Muscle layer of duodenum (tissue), 2 donors: ENCODE data around the gene NFIA.
"Not testable (repeated sequence)": the region's sequence is repeated elsewhere in the genome, so short reads cannot be mapped to it uniquely, and the experiment has no call there.

Experiments used
- H3K27ac ChIP-seq: one replicate; pipeline ENCODE4 v1.7.0; 2013; ENCODE audit warnings: mild to moderate bottlenecking, low read length
- H3K27me3 ChIP-seq: one replicate; pipeline ENCODE4 v1.7.0; 2013; ENCODE audit warnings: low read depth, mild to moderate bottlenecking, control low read depth, low read length
- H3K36me3 ChIP-seq, 2 donors: one replicate each; pipeline ENCODE4 v1.7.0; 2013; ENCODE audit warnings: low read length in 2 of 2, control low read depth in 1 of 2, mild to moderate bottlenecking in 1 of 2; ENCODE audit not compliant: insufficient read depth in 2 of 2, control insufficient read depth in 1 of 2
- H3K4me1 ChIP-seq, 2 donors: one replicate each; pipeline ENCODE4 v1.7.0; 2013; ENCODE audit warnings: low read length in 2 of 2, mild to moderate bottlenecking in 2 of 2, control low read depth in 1 of 2, moderate library complexity in 1 of 2; ENCODE audit not compliant: insufficient read depth in 2 of 2, control insufficient read depth in 1 of 2
- H3K4me3 ChIP-seq, 2 donors: one replicate each; pipeline ENCODE4 v1.7.0; 2013; ENCODE audit warnings: low read length in 2 of 2, low read depth in 1 of 2, mild to moderate bottlenecking in 1 of 2
- H3K9me3 ChIP-seq, 2 donors: one replicate each; pipeline ENCODE4 v1.7.0; 2013; ENCODE audit warnings: low read length in 2 of 2, control low read depth in 1 of 2, mild to moderate bottlenecking in 1 of 2; ENCODE audit not compliant: control insufficient read depth in 1 of 2
- donor health status: healthy.

The NFIA gene

DNA sequence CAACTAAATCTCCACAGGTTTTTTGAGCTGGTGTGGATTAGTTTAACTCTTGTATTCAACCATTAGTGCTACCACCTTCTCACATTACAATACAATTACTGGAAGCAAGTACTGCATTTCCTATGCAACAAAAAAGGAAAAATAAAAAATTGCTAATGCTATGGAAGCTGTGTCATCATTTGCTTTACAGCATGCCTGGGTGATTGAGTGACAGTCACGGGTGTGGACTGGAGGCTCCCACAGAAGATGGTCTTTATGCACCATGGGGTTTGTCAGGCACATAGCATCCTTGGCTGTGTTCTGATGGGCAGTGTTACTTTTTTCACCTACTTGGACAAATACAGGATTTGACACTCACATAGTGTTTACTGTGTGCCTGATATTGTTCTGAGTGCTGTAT lies 380.3 kb downstream of the NFIA start:
- no peak overlapping the region for H3K4me3 ChIP-seq
- no peaks in the 10 kb centered on the region for H3K27me3 ChIP-seq
- H3K27ac ChIP-seq = no peak overlapping the region
- H3K4me1 ChIP-seq = no peaks in the 10 kb centered on the region
- H3K36me3 ChIP-seq = peaks cover 0 to 12% of the 10 kb centered on the region in 2 donors
- H3K9me3 ChIP-seq = no peaks in the 10 kb centered on the region

DNA sequence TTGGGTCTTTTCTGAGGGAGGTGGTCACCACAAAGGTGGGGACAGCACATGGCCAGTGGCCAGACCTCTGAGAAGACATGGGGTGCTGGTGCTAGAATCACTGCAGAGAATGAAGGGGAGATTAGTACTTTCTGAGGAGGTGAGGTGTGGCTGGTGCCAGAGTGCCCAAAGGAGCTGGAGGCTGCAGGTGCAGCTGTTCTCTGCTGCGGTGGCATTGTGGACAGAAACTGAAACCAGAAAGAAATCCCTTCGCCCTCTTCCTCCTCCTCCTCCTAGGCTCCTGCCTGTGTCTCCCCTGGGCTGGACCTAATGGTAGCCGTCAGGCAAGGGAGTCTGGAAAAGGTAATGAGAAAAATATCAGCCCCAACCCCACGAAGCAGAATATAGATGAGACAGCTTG lies 380.9 kb downstream of the NFIA start:
- no peak overlapping the region for H3K4me3 ChIP-seq
- H3K4me1 ChIP-seq = no peaks in the 10 kb centered on the region
- H3K27ac ChIP-seq = no peak overlapping the region
- H3K9me3 ChIP-seq = no peaks in the 10 kb centered on the region
- peaks cover 0 to 12% of the 10 kb centered on the region in 2 donors for H3K36me3 ChIP-seq
- no peaks in the 10 kb centered on the region for H3K27me3 ChIP-seq

DNA sequence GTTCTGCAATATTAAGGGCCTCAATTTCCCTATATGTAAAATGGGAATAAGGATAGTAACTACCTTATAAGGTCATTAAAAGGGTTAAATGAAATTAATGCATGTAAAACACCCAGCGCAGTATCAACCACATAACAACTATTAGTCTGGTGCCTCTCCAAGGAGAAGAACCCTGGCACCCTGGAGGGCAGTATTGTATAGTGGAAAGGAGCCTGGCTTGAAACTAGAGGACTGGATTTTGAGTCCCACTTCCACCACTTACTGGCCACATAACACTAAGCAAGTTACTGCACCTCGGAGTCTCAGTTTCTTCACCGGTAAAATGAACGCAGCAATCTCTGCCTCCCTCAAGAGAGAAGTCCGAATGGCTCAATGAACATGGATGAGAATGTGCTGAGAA lies 385.5 kb downstream of the NFIA start:
- not testable (repeated sequence) for H3K27me3 ChIP-seq, H3K4me3 ChIP-seq, H3K4me1 ChIP-seq, H3K36me3 ChIP-seq, H3K9me3 ChIP-seq, H3K27ac ChIP-seq

DNA sequence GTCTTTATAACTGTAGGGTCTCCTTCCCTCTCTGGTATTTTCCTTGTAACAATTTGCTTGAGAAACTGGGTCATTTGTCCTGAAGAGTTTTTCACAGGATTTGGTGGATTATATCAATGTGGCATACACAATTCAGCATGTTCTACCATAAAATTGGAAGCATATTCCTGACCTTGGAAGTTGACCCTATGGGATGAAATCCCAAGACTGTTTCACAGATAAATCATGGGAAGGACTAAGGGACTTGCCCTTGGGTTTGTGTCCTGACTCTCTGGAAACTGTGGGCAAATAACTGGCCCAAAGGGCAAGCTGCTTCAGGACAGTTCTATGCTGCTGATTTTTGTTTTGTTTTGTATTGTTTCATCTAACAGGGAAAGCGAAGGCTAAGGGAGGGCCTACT lies 387.0 kb downstream of the NFIA start:
- Histone ChIP-seq H3K9me3 (no peaks in the 10 kb centered on the region), H3K27ac (no peak overlapping the region), H3K4me3 (no peak overlapping the region), H3K36me3 (no peaks in the 10 kb centered on the region), H3K4me1 (no peaks in the 10 kb centered on the region), H3K27me3 (no peaks in the 10 kb centered on the region)

DNA sequence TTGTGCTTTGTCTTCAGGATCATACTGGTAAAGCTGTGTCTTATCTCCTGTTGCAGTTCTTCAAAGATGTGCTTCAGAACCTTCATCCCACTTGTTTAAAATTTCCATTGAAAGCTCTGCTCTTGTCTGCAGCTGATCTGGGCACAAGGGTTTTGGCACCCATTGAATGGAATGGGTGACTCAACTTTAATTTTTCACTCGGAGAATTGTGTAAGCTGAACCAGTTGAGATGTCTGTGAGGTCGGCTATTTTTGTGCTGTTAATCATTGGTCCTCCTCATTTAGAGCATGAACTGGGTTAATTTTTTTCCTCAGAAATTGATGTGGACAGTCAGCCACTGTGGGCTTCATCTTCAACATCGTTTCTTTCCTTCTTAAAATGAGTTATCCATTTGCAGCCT lies 390.5 kb downstream of the NFIA start:
- H3K36me3 ChIP-seq = no peaks in the 10 kb centered on the region
- no peaks in the 10 kb centered on the region for H3K4me1 ChIP-seq
- H3K9me3 ChIP-seq = no peaks in the 10 kb centered on the region
- no peak overlapping the region for H3K4me3 ChIP-seq
- no peak overlapping the region for H3K27ac ChIP-seq
- H3K27me3 ChIP-seq = no peaks in the 10 kb centered on the region

DNA sequence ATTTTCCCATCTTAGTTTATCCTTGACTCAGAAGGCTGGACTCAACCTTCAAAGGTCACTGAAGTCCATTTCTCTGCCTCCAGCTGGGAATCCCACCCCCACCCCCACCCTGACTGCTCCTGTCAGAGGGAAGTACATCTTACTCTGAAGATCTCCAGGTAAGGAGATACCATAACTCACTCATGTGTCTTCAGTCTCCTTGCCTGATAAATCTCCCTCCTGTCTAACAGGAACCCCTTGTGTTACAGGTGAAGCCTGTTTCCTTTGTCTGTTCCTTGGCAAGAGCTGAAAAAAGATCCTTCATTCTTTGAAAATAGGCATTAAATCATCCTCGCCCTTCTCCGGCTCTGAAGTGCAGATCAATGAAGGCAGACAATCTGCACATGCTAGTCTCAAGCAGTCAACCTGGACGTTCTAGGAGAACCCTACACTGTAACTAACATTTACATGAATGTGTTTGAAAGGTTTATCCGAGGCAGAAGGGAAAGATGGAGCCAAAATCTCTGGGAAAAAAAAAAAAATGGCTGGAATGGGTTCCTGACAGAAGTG lies 392.0 kb downstream of the NFIA start:
- Histone ChIP-seq H3K4me3 (no peak overlapping the region), H3K36me3 (no peaks in the 10 kb centered on the region), H3K27me3 (no peaks in the 10 kb centered on the region), H3K9me3 (no peaks in the 10 kb centered on the region), H3K27ac (no peak overlapping the region), H3K4me1 (no peaks in the 10 kb centered on the region)

DNA sequence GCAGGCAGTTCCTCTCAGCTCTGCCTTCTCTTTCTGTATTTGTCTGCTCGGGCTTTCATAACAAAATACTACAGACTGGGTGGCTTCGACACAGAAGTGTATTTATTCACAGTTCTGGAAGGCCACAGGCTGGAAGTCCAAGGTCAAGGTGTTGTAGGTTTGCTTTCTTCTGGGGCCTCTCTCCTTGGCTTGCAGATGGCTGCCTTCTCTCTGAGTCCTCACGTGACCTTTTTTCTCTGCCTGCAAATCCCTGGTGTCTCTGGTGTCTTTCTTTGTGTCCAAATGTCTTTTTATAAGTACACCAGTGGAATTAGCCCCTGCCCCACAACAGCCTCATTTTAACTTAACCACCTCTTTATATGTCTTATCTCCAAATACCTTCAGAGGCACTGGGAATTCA lies 392.6 kb downstream of the NFIA start:
- Histone ChIP-seq H3K36me3 (no peaks in the 10 kb centered on the region), H3K4me3 (no peak overlapping the region), H3K27ac (no peak overlapping the region), H3K4me1 (no peaks in the 10 kb centered on the region), H3K9me3 (no peaks in the 10 kb centered on the region), H3K27me3 (no peaks in the 10 kb centered on the region)

DNA sequence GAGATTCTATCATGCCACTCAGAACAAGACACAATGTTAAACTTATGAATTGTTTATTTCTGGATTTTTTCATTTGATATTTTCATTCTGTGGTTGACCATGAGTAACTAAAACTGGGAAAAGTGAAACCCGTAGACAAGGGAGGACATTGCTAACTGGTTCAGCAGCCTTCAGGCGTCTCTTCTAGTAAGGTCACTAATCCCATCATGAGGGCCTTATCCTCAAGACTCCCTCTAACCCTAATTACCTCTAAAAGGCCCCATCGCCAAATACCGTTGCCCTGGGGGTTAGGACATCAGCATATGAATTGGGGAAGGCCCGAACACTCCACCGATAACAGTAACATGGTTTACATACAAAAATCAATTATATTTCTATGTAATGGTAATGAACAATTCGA lies 394.9 kb downstream of the NFIA start:
- Histone ChIP-seq H3K27me3 (no peaks in the 10 kb centered on the region), H3K36me3 (no peaks in the 10 kb centered on the region), H3K4me1 (no peaks in the 10 kb centered on the region), H3K9me3 (no peaks in the 10 kb centered on the region), H3K27ac (no peak overlapping the region), H3K4me3 (no peak overlapping the region)

DNA sequence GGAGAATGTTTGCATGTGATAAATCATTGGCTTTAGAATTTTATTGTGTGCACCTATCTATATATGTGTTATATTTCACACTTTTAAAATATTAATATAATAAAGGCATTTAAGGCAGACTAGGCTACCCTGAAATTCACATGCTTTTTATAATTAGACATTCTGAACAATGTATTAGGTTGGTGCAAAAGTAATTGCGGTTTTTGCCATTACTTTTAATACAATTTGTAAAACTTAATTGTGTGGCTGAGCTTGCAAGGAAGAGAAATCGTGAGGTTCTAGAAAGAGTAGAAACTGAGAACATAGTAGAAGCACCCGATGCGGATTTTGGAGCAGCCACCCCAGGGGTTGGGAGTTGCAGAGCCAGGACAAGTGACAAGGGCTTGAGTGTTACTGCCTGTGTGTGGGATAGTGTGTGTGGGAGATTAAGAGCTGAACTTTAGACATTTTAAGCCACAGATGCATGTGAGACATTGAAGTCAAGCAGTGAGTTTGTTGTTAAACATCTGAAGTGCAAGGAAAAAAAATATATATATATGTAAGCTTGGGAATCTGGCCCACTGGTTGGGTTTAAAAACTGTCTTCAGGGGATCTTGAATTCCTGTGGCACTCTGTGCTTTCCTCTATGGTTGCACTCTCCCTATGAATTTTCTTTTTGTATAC lies 398.0 kb downstream of the NFIA start:
- H3K4me1 ChIP-seq = no peaks in the 10 kb centered on the region
- H3K4me3 ChIP-seq = no peak overlapping the region
- H3K27ac ChIP-seq = no peak overlapping the region
- no peaks in the 10 kb centered on the region for H3K27me3 ChIP-seq
- H3K9me3 ChIP-seq = no peaks in the 10 kb centered on the region
- no peaks in the 10 kb centered on the region for H3K36me3 ChIP-seq

DNA sequence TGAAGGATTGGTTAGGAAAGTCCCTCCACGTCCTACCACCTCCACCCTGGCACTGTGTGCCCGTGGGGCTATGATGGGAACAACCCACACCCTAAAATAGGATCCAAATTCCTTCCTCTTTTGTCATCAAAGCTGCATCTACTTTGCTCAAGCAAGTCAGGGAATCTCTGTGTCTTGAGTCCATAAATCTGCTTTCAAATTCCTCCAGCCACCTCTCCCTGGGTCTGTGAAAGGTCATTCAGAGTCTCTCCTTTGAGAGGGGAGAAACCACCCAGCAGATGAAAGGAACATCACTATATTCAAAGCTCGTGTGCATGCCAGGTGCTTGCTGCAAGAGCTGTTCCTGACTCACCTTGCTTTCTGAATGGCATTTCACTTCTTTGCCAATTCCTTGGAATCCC lies 399.0 kb downstream of the NFIA start:
- Histone ChIP-seq H3K27me3 (no peaks in the 10 kb centered on the region), H3K4me3 (no peak overlapping the region), H3K27ac (no peak overlapping the region), H3K36me3 (no peaks in the 10 kb centered on the region), H3K9me3 (no peaks in the 10 kb centered on the region), H3K4me1 (no peaks in the 10 kb centered on the region)

DNA sequence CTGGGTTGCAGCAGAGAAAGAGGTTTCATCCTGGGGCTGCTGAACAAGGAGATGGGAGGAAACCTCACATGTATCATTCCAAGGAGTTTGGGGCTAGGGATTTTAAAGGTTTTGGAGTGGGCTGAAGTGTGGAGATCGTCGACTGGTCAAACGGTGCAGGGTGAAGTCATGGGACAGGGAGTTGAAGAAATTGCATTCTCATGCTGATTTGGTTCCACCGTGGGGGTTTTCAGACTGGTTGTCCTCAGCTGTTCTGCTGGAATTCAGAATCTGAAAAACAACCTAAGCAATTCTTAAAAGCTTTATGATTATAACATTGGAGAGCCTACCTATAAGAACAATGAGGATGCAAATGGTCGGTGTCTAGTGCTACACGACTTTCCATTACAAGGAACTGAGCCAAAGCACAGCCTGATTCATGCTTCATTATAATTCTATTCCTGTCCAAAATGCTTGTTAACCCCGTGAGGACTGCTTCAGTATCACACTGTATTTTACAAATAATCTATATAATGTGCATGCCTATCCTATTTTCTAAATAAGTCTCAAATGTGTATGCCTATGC lies 399.9 kb downstream of the NFIA start:
- no peaks in the 10 kb centered on the region for H3K36me3 ChIP-seq
- H3K4me3 ChIP-seq = no peak overlapping the region
- no peak overlapping the region for H3K27ac ChIP-seq
- H3K27me3 ChIP-seq = no peaks in the 10 kb centered on the region
- H3K4me1 ChIP-seq = no peaks in the 10 kb centered on the region
- no peaks in the 10 kb centered on the region for H3K9me3 ChIP-seq
